A673 (cell line): Measurements from ENCODE around the gene MRRF. TPM values are rescaled to one million over a fixed set of nuclear protein-coding genes. Genes with fewer than 3 reads are reported as not detected.

Source experiments
- BruUV-seq: library from RNA; stranded (reverse); fragments of 400-500 nt; replicated peaks from 2 replicates; lab custom pipeline; 2021; lab: Mats Ljungman, UMichigan
- CTCF ChIA-PET: fragments of 300-600 bp; sonication (Branson Sonifier 250); formaldehyde crosslinking; loops from one replicate; lab custom pipeline; 2022; ENCODE audit warnings: antibody characterized with exemption; lab: Charles Lee
- POLR2A ChIA-PET: fragments of 300-600 bp; sonication (Branson Sonifier 250); formaldehyde crosslinking; loops from one replicate; lab custom pipeline; 2022; ENCODE audit warnings: antibody characterized with exemption; ENCODE audit not compliant: low non-redundant PET; lab: Charles Lee
- DNase-seq: peaks from one replicate; pipeline ENCODE4 v3.0.0-alpha.2; 2015; ENCODE audit warnings: low spot score
- H3K27ac ChIP-seq: fragments of 200-600 bp; sonication (generic); 2 replicates; pipeline ENCODE4 v1.5.1; 2016; ENCODE audit warnings: mixed run types, low read depth, mild to moderate bottlenecking, mixed read lengths, antibody characterized with exemption, low read length; ENCODE audit not compliant: poor library complexity, severe bottlenecking
- H3K27me3 ChIP-seq: fragments of 200-600 bp; sonication (generic); replicated peaks from 2 replicates; pipeline ENCODE4 v1.6.1; 2017; ENCODE audit warnings: mixed run types, low read depth, mild to moderate bottlenecking, mixed read lengths, antibody characterized with exemption, low read length; ENCODE audit not compliant: insufficient read depth, poor library complexity
- H3K36me3 ChIP-seq: fragments of 200-600 bp; sonication (generic); 2 replicates; pipeline ENCODE4 v1.6.1; 2016; ENCODE audit warnings: mixed run types, mild to moderate bottlenecking, mixed read lengths, antibody characterized with exemption, low read length; ENCODE audit not compliant: insufficient read depth, poor library complexity, severe bottlenecking
- H3K4me1 ChIP-seq: fragments of 200-600 bp; sonication (generic); 2 replicates; pipeline ENCODE4 v1.6.1; 2017; ENCODE audit warnings: mixed run types, mild to moderate bottlenecking, mixed read lengths, antibody characterized with exemption, low read length; ENCODE audit not compliant: insufficient read depth, poor library complexity, severe bottlenecking
- H3K4me3 ChIP-seq: fragments of 200-600 bp; sonication (generic); 2 replicates; pipeline ENCODE4 v1.5.1; 2016; ENCODE audit warnings: low read depth, mixed run types, mild to moderate bottlenecking, mixed read lengths, low read length; ENCODE audit not compliant: poor library complexity, severe bottlenecking
- H3K9me3 ChIP-seq: fragments of 200-600 bp; sonication (generic); 2 replicates; pipeline ENCODE4 v1.6.1; 2016; ENCODE audit warnings: mixed run types, low read depth, mild to moderate bottlenecking, mixed read lengths, antibody characterized with exemption, low read length; ENCODE audit not compliant: poor library complexity, severe bottlenecking
- CTCF ChIP-seq: fragments of 300-800, 200-600 bp; sonication (generic); conservative IDR thresholded peaks from 2 replicates; pipeline ENCODE4 v1.5.1; 2017; ENCODE audit warnings: low read depth, mild to moderate bottlenecking, antibody characterized with exemption, low read length, moderate library complexity, mixed read lengths
- EZH2 ChIP-seq: fragments of 200-600 bp; sonication (generic); IDR thresholded peaks from 2 replicates; pipeline ENCODE4 v1.6.1; 2017; ENCODE audit warnings: borderline replicate concordance, low read depth, mild to moderate bottlenecking, mixed read lengths, antibody characterized with exemption, low read length; ENCODE audit not compliant: poor library complexity, severe bottlenecking
- intact Hi-C: fragments of 100-400 bp; cut with micrococcal nuclease; formaldehyde crosslinking; loops from one replicate; pipeline ENCODE4 v1.10.0; 2022; ENCODE audit not compliant: unreplicated experiment
- total RNA-seq: library from RNA; stranded (reverse); gene quantifications from 2 replicates; pipeline ENCODE4 v1.2.3, GENCODE V29; 2021

MRRF gene
- total RNA-seq, 1 experiment from 2014 or later, result 44.9 TPM

- TF ChIP-seq EZH2 (no peak), CTCF (no peak)
- ChIA-PET CTCF (no interaction called here), POLR2A (no interaction called here)
- intact Hi-C loops, result no loop called here
- Histone ChIP-seq H3K9me3 (no peaks in the 10 kb centered on the region), H3K36me3 (peaks cover 45% of the 10 kb centered on the region), H3K27ac (no peak overlapping the region), H3K4me1 (no peaks in the 10 kb centered on the region), H3K4me3 (no peak overlapping the region), H3K27me3 (no peaks in the 10 kb centered on the region)
- no peak for DNase-seq
- BruUV-seq, result no TSS peak
Measured at GRCh38 chr9:122286764-122287163, 22.1 kb downstream of the MRRF start.

- TF ChIP-seq CTCF, result no peak
- TF ChIP-seq EZH2, result no peak
- intact Hi-C loops, result no loop called here
- BruUV-seq, result no TSS peak
- Histone ChIP-seq H3K27ac (no peak overlapping the region), H3K9me3 (no peaks in the 10 kb centered on the region), H3K4me1 (no peaks in the 10 kb centered on the region), H3K36me3 (peaks cover 50% of the 10 kb centered on the region), H3K27me3 (no peaks in the 10 kb centered on the region), H3K4me3 (no peak overlapping the region)
- ChIA-PET POLR2A (no interaction called here), CTCF (no interaction called here)
- no peak for DNase-seq
Measured at GRCh38 chr9:122287214-122287720, 22.6 kb downstream of the MRRF start.

DNA sequence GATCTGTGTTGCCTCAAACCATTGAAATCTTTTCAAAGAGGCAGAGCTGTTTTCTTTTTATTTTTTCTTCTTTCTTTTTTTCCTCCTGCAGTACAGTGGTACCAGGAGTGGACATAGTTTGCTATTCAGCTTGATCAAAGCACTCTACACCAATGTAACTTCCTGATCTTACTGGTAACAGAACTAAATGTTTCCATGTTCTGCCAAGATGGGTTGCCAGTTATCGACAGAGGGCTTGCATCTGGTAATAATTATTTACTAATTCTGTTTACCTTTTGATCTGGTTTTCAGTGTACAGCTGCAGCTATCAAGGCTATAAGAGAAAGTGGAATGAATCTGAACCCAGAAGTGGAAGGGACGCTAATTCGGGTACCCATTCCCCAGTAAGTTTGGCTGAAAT, 26.8 kb downstream of the MRRF start:
- H3K9me3 ChIP-seq, result no peaks in the 10 kb centered on the region
- no peak overlapping the region for H3K27ac ChIP-seq
- H3K4me1 ChIP-seq, result no peaks in the 10 kb centered on the region
- ChIA-PET POLR2A (no interaction called here), CTCF (no interaction called here)
- H3K36me3 ChIP-seq, result peaks cover 28% of the 10 kb centered on the region
- DNase-seq, result no peak
- intact Hi-C loops, result no loop called here
- H3K4me3 ChIP-seq, result no peak overlapping the region
- no peak for TF ChIP-seq CTCF
- TF ChIP-seq EZH2, result no peak
- H3K27me3 ChIP-seq, result no peaks in the 10 kb centered on the region
- BruUV-seq, result no TSS peak
